GM10266 (cell line): ENCODE measurements around the gene KBTBD13.

Source experiments
- DNase-seq: peaks from one replicate; pipeline ENCODE4 v3.0.0; 2012; ENCODE audit errors: extremely low spot score
- CTCF ChIP-seq: IDR thresholded peaks from 2 replicates; pipeline ENCODE4 v1.5.1; 2012; ENCODE audit warnings: mild to moderate bottlenecking, low read depth; ENCODE audit not compliant: control insufficient read depth, insufficient read depth; ENCODE audit errors: missing control alignments

KBTBD13 gene

GRCh38 chr15:65058394-65059368 is 17.9 kb upstream of the KBTBD13 start:
- DNase-seq, result no peak
- TF ChIP-seq CTCF, result no peak

GRCh38 chr15:65059369-65059750 is 17.2 kb upstream of the KBTBD13 start:
- no peak for DNase-seq
- TF ChIP-seq CTCF, result no peak

- no peak for DNase-seq
- no peak for TF ChIP-seq CTCF
These were observed 16.5 kb upstream of the KBTBD13 start for GRCh38 chr15:65059931-65060596.

GRCh38 chr15:65060641-65061397 is 15.7 kb upstream of the KBTBD13 start:
- TF ChIP-seq CTCF, result no peak

GRCh38 chr15:65062061-65062460 is 14.5 kb upstream of the KBTBD13 start:
- TF ChIP-seq CTCF, result no peak
- DNase-seq, result no peak

More at GRCh38 chr15:65060641-65061397, 15.7 kb upstream of the KBTBD13 start:
- no peak for DNase-seq

- TF ChIP-seq CTCF, result no peak
- no peak for DNase-seq
These were observed 13.8 kb upstream of the KBTBD13 start for GRCh38 chr15:65062726-65063125.
